K562 (cell line): ENCODE data around the gene YJU2. TPM values are rescaled to one million over a fixed set of nuclear protein-coding genes. Genes with fewer than 3 reads are reported as not detected.

Experiments
- BCOR ChIP-seq: fragments of 450-650 bp; IDR thresholded peaks from 2 replicates; pipeline ENCODE4 v1.6.1; 2016
- CTBP1 ChIP-seq: fragments of 450-650 bp; IDR thresholded peaks from 2 replicates; pipeline ENCODE4 v1.6.1; 2016; ENCODE audit warnings: borderline replicate concordance
- E2F4 ChIP-seq: sonication (generic); formaldehyde crosslinking; IDR thresholded peaks from 2 replicates; pipeline ENCODE4 v1.8.0; 2022; ENCODE audit warnings: mild to moderate bottlenecking, low read depth, missing genetic modification reagents
- HDAC1 ChIP-seq, 2 experiments: fragments of 450-650 bp; IDR thresholded peaks; 2 replicates each; pipeline ENCODE4 v1.6.1; 2016 to 2017; ENCODE audit warnings: inconsistent platforms in 1 of 2, mild to moderate bottlenecking in 1 of 2, moderate library complexity in 1 of 2
- ID3 ChIP-seq, 2 experiments: fragments of 250-450 bp in 1 of 2; fragments of 450-650 bp in 1 of 2; sonication (Bioruptor Pico) in 1 of 2; IDR thresholded peaks; 2 replicates each; pipeline versions ENCODE4 v1.6.1 to v1.8.0; 2016 to 2021; ENCODE audit warnings: mild to moderate bottlenecking in 2 of 2, moderate library complexity in 2 of 2, missing compliant biosample characterization in 1 of 2, missing genetic modification characterization in 1 of 2
- KLF13 ChIP-seq: fragments of 450-650 bp; IDR thresholded peaks from 2 replicates; pipeline ENCODE4 v1.6.1; 2016; ENCODE audit warnings: missing genetic modification characterization, low read depth, mild to moderate bottlenecking, missing compliant biosample characterization, moderate library complexity, borderline replicate concordance
- MIER1 ChIP-seq: fragments of 450-650 bp; IDR thresholded peaks from 2 replicates; pipeline ENCODE4 v1.6.1; 2016; ENCODE audit warnings: antibody characterized with exemption, mild to moderate bottlenecking, low read depth
- NKRF ChIP-seq: fragments of 450-650 bp; IDR thresholded peaks from 2 replicates; pipeline ENCODE4 v1.6.1; 2016; ENCODE audit warnings: borderline replicate concordance
- POLR3G ChIP-seq: IDR thresholded peaks from 2 replicates; pipeline ENCODE4 v1.6.1; 2011; ENCODE audit not compliant: insufficient read length, insufficient replicate concordance; ENCODE audit errors: extremely low read depth
- RBM25 ChIP-seq: fragments of 200-400 bp; formaldehyde crosslinking; IDR thresholded peaks from 2 replicates; pipeline ENCODE4 v1.6.1; 2018; ENCODE audit warnings: low read length, low read depth, moderate library complexity; ENCODE audit not compliant: severe bottlenecking
- SMC3 ChIP-seq: conservative IDR thresholded peaks from 2 replicates; pipeline ENCODE4 v1.6.1; 2011; ENCODE audit warnings: low read depth, low read length, improper control_type of control experiment; ENCODE audit not compliant: insufficient read depth
- STAG1 ChIP-seq: sonication (generic); formaldehyde crosslinking; IDR thresholded peaks from 2 replicates; pipeline ENCODE4 v1.5.0; 2020; ENCODE audit warnings: missing genetic modification reagents, borderline replicate concordance
- TOE1 ChIP-seq, 2 experiments: fragments of 450-650 bp in 1 of 2; sonication (generic) in 1 of 2; formaldehyde crosslinking in 1 of 2; IDR thresholded peaks; 2 replicates each; pipeline versions ENCODE4 v1.7.1 to v1.8.0; 2016 to 2022; ENCODE audit warnings: borderline replicate concordance in 2 of 2, mild to moderate bottlenecking in 2 of 2, antibody characterized with exemption in 1 of 2, inconsistent platforms in 1 of 2, low read depth in 1 of 2, missing genetic modification reagents in 1 of 2, moderate library complexity in 1 of 2
- TRIM24 ChIP-seq, 2 experiments: fragments of 450-650 bp; IDR thresholded peaks; 2 replicates each; pipeline ENCODE4 v1.6.1; 2016
- USF2 ChIP-seq: sonication (generic); formaldehyde crosslinking; IDR thresholded peaks from 2 replicates; pipeline ENCODE4 v1.5.0; 2020; ENCODE audit warnings: missing genetic modification reagents
- ZKSCAN8 ChIP-seq: fragments of 200-800 bp; sonication (Bioruptor generic); IDR thresholded peaks from 2 replicates; pipeline ENCODE4 v1.6.1; 2016; ENCODE audit warnings: missing genetic modification characterization, missing compliant biosample characterization
- ZNF23 ChIP-seq: fragments of 250-450 bp; sonication (Bioruptor Pico); IDR thresholded peaks from 2 replicates; pipeline ENCODE4 v1.4.0; 2020; ENCODE audit warnings: mild to moderate bottlenecking
- ZNF3 ChIP-seq: fragments of 250-450 bp; sonication (Bioruptor Pico); IDR thresholded peaks from 2 replicates; pipeline ENCODE4 v1.5.0; 2021; ENCODE audit warnings: mild to moderate bottlenecking, moderate library complexity
- ZNF395 ChIP-seq: fragments of 200-800 bp; sonication (Bioruptor generic); IDR thresholded peaks from 2 replicates; pipeline ENCODE4 v1.6.1; 2017; ENCODE audit warnings: missing genetic modification characterization, missing compliant biosample characterization
- ZNF408 ChIP-seq: fragments of 250-450 bp; sonication (Bioruptor Pico); IDR thresholded peaks from 2 replicates; pipeline ENCODE4 v1.4.0; 2020; ENCODE audit warnings: low read depth, mild to moderate bottlenecking, moderate library complexity
- ZNF431 ChIP-seq: sonication (generic); formaldehyde crosslinking; IDR thresholded peaks from 2 replicates; pipeline ENCODE4 v1.8.0; 2022; ENCODE audit warnings: mild to moderate bottlenecking, missing genetic modification reagents
- ZNF436 ChIP-seq: fragments of 250-450, 450-650 bp; sonication (Bioruptor Pico); formaldehyde crosslinking; IDR thresholded peaks from 2 replicates; pipeline ENCODE4 v1.7.0; 2020; ENCODE audit warnings: mild to moderate bottlenecking
- polyA plus RNA-seq, 8 experiments: library from polyadenylated mRNA; depleted of rRNA in 4 of 8; stranded (reverse) in 5 of 8; unstranded in 3 of 8; fragments of >200 nt; fragmentation: Nextera tagmentation in 2 of 8; fragmentation: Illumina TruSeq in 1 of 8; extraction: Ambion mirVana in 2 of 8; extraction: Trizol in 1 of 8; gene quantifications; 2 replicates each; pipeline versions ENCODE4 v1.2.1 to v1.2.3, GENCODE V29; 2011 to 2014; ENCODE audit warnings: inconsistent platforms in 1 of 8, missing spikeins in 1 of 8
- total RNA-seq, 7 experiments: library from RNA; depleted of rRNA in 6 of 7; stranded (reverse); fragments of >200 nt in 6 of 7; fragmentation: Illumina TruSeq in 2 of 7; extraction: Trizol in 2 of 7; gene quantifications; 2 replicates each; pipeline versions ENCODE4 v1.2.1 to v1.2.3, GENCODE V29; 2011 to 2021; ENCODE audit warnings: low replicate concordance in 1 of 7

YJU2 gene
- total and polyA plus RNA-seq, 9 of the 15 experiments (the other 6 are each of a cell fraction or from before 2014, with no cell fraction given): 0.41 to 34.9 (median 19.3) TPM

GRCh38 chr19:4233282-4233853, 13.5 kb upstream of the YJU2 start (continued):
- TF ChIP-seq MIER1: 0 out of 2 replicates have a peak, but pooled peaks have one; percentile 70
- no peak for TF ChIP-seq ZNF23 (CRISPR knock-in tag)
- no peak for TF ChIP-seq USF2 (CRISPR knock-in tag)
- no peak for TF ChIP-seq ZNF431
- TF ChIP-seq ZKSCAN8: no peak
- TF ChIP-seq ID3 (CRISPR knock-in tag; IDR thresholded peaks at IDR 0.05): no peak
- TF ChIP-seq ID3 (tag; IDR thresholded peaks at IDR 0.05): peak; percentile 73
- peak; percentile 100 for TF ChIP-seq BCOR
- TF ChIP-seq NKRF: peak; percentile 61; the same call in 1 of the 2 replicates
- 0 out of 4 replicates have a peak, but pooled peaks of 1 of the 2 experiments have one; percentile 15 for TF ChIP-seq TRIM24 (IDR thresholded peaks at IDR 0.05)
- peak; percentile 90 to 95; a peak in 3 of 4 replicates for TF ChIP-seq HDAC1 (IDR thresholded peaks at IDR 0.05)
- TF ChIP-seq ZNF3 (CRISPR knock-in tag): no peak
- no peak for TF ChIP-seq KLF13 (tag)
- no peak for TF ChIP-seq ZNF436 (CRISPR knock-in tag)
- peak; percentile 70 for TF ChIP-seq TOE1 (IDR thresholded peaks at IDR 0.05; ENCODE audit: borderline replicate concordance)
- no peak for TF ChIP-seq TOE1 (CRISPR knock-in tag; IDR thresholded peaks at IDR 0.05; ENCODE audit: borderline replicate concordance, low read depth)
- peak; percentile 68; the same call in 1 of the 2 replicates for TF ChIP-seq CTBP1
- no peak for TF ChIP-seq ZNF408 (CRISPR knock-in tag)
- peak; percentile 21; the same call in 1 of the 2 replicates for TF ChIP-seq STAG1
- peak; percentile 67 for TF ChIP-seq SMC3
- TF ChIP-seq POLR3G: no peak
- TF ChIP-seq E2F4 (CRISPR knock-in tag): no peak
- TF ChIP-seq RBM25: peak; percentile 97
- TF ChIP-seq ZNF395: no peak
